ENCODE data around the gene UNK. TPM values are rescaled to one million over a fixed set of nuclear protein-coding genes. Genes with fewer than 3 reads are reported as not detected.

UNK gene
- total and polyA plus RNA-seq, 2 of the 13 experiments (the other 11 are each of a cell fraction or from before 2014, with no cell fraction given), result 31.6 to 33.0 TPM

- TF ChIP-seq RORA (CRISPR knock-in tag; IDR thresholded peaks at IDR 0.05) (no peak), ZNF468 (CRISPR knock-in tag; IDR thresholded peaks at IDR 0.05) (peak; percentile 54; the same call in 1 of the 2 replicates), PHF8 (CRISPR knock-in tag; IDR thresholded peaks at IDR 0.05) (peak; percentile 67; the same call in 1 of the 2 replicates), SRY (CRISPR knock-in tag; IDR thresholded peaks at IDR 0.05) (no peak; the same call in 1 of the 2 replicates), ZNF34 (CRISPR knock-in tag; IDR thresholded peaks at IDR 0.05; ENCODE audit: borderline replicate concordance) (no peak), ZNF280B (CRISPR knock-in tag; IDR thresholded peaks at IDR 0.05; ENCODE audit: borderline replicate concordance) (peak; percentile 91; the same call in 1 of the 2 replicates), ZBTB4 (CRISPR knock-in tag; IDR thresholded peaks at IDR 0.05; ENCODE audit: borderline replicate concordance) (no peak), ZBTB1 (CRISPR knock-in tag; IDR thresholded peaks at IDR 0.05; ENCODE audit: borderline replicate concordance) (no peak), ATF7-NPFF (CRISPR knock-in tag; IDR thresholded peaks at IDR 0.05; ENCODE audit: low read depth) (no peak), GATA4 (IDR thresholded peaks at IDR 0.05; ENCODE audit: borderline replicate concordance, low read depth) (no peak), GTF2F1 (IDR thresholded peaks at IDR 0.05; ENCODE audit: low read length) (no peak), ZFY (CRISPR knock-in tag; IDR thresholded peaks at IDR 0.05) (peak; percentile 5), KDM6A (CRISPR knock-in tag; IDR thresholded peaks at IDR 0.05; ENCODE audit: low read depth) (no peak), CREB3 (CRISPR knock-in tag; IDR thresholded peaks at IDR 0.05) (no peak), RBFOX2 (IDR thresholded peaks at IDR 0.05; ENCODE audit: low read depth, low read length) (peak; percentile 19; the same call in 1 of the 2 replicates), ZEB1 (IDR thresholded peaks at IDR 0.05; ENCODE audit: insufficient replicate concordance, low read depth) (peak; percentile 70), PTBP1 (IDR thresholded peaks at IDR 0.05; ENCODE audit: low read depth, low read length, poor library complexity, severe bottlenecking) (no peak), ARID5B (CRISPR knock-in tag; IDR thresholded peaks at IDR 0.05) (no peak; the same call in none of the 2 replicates), JDP2 (CRISPR knock-in tag; IDR thresholded peaks at IDR 0.05; ENCODE audit: borderline replicate concordance) (no peak)
Measured at GRCh38 chr17:75754378-75755204, 30.0 kb upstream of the UNK start (continued).

Measured in HepG2 (cell line).